Measurements from ENCODE around the gene ATAT1. TPM values are rescaled to one million over a fixed set of nuclear protein-coding genes. Genes with fewer than 3 reads are reported as not detected.

ATAT1 gene
- 2.4 and 3.2 TPM in 2 replicates for total RNA-seq

DNA sequence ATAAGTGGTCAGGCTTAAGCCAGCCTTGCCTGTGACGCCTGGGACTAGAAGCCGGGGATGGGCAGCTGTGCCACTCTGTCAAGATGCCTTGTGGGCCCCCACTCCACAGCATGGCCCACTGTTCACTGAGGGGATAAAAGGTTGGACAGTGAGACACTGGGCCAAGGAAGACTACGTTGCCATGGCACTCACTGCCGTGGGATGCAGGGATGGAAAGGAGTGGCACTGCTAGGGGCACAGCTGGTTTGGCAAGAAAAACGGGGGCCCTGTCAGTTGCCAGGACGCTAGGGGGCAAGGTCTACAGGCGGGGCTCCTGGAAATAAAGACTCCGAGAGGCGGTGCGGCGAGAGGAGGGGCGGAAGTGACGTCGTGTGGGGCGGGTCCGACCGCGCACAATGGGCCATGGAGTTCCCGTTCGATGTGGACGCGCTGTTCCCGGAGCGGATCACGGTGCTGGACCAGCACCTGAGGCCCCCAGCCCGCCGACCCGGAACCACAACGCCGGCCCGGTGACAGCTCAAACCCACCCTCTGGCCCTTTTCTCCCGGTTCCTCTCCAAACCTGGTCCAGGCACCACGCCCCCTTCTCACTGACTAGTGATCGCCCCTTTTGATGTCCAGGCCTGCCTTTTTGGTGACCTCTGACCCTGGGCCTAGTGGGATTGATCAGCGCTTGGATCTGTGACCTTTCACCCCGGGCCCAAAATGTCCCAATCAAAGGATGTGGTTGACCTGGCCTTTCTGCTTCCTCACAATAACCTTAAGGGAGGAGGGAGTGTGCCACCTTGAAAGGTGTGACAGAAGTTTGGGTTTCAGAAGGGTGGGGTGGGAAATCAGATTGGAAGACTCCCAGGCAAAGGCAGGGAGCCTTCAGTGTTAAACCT is at the start of gene ATAT1:
Gene ATAT1, plus strand, starts transcription at position 391 of the 883 bp plus-strand sequence.

DNA sequence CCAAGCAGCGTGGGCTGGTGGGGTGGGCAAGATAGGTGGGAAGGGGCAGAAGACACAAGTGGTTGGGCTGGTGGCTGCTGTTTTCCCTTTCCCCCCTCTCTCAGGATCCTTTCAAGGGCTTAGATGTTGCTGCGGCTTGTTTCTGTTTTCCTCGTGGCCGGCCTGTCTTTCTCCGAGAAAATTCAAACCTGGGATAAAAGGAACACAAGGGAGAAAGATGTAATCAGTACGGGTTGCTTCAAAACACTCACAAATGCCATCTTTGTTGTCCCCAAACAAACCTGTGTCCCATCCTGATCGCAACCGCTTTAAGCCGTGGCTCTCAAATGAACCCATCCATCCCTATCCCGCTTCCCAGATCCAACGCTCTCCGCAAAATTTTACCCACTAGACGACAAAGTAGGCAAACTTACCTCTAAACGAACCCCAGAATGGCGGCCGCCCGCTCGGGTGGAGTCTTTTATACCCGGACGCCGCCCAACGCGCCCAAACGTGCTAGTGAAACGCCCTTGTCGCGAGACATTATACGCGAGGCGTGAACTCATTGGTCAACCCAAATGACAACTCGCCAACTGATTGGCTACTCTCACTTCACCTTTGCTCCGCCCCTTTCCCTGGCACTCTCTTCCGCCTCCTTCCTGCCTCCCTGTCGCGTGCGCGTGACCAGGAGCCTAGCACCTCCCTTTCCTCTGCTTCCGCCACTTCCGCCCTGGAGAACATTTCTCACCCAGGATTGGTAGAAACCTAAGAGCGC is 9.7 kb upstream of the ATAT1 start, which contains the start of gene PPP1R10:
Gene PPP1R10, minus strand, starts transcription at position 433 of the 754 bp plus-strand sequence. CDS start 7,299 bp downstream, outside the sequence.

DNA sequence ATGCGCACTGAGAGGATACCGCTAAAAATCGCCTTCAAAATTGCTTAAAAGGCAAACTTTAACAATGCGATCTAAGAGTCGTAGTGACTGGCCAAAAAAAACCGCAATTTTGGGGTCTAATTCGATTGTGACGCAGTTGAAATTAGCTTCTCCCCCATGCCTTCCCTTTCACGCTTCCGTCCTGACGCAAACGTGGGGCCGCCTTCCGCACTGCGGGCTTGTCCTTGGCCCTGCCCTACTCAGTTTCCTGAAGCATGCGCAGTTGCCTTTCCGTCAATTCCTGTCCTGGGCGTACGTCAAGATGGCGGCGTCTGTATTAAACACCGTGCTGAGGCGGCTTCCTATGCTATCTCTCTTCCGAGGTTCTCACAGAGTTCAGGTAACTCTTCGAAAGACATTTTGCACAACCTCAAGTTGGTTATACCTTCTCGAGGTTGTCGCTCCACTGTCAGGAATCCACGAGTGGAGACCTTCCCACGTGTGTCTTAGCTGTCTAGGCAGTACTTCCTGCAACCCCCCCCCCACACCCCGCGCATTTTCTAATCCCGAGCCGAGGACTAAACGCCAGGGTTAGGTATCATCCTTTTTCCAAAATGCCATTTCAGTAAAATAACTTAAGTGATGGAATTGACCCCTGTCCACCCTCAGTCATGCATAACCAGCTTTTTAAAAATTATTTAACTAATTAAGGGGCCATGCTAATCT is 9.0 kb upstream of the ATAT1 start, which contains the start of gene MRPS18B:
Gene MRPS18B, plus strand, starts transcription at position 276 of the 705 bp plus-strand sequence. Its CDS starts 26 bp downstream, at position 302.

DNA sequence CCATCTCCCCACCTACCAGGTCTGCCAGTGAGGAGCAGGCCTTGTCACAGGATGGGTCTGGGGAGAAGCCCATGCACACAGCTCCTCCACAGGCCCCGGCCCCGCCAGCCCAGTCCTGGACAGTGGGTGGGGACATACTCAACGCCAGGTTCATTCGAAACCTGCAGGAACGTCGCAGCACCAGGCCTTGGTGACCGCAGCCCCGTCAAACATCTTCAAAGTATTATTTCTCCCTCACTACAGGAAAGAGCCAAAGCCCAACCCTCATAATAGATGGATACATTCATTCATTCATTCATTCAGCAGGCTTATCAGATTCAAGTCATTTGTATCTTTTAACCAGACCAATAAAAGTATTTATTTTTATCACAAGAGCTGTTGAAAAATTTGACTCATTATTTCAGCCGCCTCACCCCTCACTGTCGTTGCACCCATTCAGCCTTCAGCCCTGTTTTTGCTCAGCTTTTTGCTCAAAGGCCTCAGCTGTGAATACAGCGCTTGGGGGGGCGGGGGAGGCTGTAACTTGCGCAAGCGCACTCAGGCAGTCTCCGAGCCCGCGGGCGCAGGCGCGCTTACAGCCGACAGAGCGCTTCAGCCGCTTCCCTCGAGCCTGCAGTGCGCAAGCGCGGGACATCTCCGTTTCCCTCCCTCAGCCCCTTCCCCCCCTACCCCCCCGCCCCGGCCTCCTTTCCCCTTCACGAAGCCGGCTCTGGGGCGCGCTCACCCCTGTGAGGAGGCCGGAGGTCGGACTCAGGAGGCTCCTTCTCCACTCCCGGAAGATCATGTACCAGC is 20.0 kb downstream of the ATAT1 start, which contains the start of gene C6orf136:
Gene C6orf136, plus strand, starts transcription at position 684 of the 792 bp plus-strand sequence. Its CDS starts 99 bp downstream, at position 783.

DNA sequence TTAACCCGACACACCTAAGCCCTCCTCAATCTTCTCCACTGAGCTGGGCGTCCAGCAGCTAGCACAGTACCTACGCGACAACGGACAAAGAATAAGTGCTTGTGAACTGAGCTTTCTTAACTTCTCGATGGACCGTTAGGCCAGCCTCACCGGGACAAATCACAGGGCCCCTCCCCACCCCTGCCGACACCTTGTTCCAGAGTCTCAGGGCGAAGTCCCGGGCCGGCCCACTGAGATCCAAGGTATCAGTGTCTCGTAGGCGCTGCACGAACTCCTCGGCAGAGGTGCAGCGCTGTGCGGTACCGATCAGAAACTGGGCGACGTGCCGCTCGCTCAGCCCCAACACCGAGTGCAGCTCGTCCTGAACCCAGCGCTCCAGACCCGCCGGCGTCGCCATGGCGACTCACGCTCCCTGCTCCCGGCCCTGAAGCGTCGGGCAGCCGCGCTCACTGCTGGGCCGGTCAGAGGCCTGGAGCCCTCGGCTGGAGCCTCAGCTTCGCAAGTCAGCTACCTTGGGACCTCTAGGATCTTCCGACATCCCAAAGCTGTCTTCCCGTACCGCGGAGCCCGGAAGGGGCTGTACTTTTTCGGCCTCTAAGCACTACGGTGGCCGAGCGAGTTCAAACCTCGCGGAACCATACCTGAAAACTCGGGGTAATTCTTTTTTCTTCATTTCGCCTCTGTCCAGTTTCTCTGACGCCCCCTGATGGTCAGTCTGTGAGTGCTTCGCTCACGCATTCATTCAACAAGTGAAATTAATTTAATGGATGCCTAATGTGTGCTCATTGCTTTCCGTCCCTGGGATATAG is 46.0 kb downstream of the ATAT1 start, which contains the start of gene DHX16:
Gene DHX16, minus strand, starts transcription at position 562 of the 809 bp plus-strand sequence. Its CDS starts 165 bp downstream, at position 397.

DNA sequence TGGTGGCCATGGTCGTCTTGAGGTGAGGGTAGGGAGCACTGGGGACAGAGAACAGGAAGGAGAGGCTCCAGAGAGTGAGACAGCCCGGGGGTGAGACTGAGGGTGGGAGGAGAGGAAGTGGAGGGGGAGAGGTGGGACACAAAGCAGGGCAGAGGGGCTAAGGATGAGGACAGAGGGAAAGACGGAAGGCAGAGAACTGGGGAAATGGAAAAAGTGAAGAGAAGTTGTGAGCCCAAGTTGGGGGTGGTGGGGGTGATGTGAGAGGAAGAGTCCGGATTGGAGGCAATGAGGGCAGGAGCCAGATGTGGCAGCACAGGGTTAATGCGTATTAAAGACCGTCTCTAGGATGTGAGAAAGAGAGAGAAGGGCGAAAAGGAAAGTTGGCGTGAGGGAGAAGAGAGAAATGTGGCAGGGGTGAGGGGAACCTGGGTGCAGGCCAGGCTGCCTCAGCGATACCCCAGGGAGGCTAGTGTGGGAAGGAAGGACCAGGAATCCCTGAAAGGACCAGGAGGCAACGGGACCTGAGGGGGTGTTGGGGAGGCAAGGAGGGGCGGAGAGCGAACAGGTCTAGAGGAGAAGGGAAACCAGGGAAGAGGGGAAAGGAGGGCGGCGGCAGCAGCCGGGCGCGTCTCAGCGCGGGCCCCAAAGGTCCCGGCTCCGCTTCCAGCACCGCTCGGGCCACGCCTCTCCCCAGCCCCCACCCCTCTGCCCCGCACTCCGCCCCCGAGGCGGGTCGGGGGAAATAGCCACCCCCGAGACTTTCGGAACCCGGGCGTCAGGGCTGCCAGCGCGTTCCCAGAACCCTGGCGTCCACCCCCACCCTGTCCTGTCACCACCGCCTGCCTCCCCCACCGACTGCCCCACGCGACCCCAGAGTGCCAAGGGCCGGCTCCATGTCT is 59.6 kb downstream of the ATAT1 start, which contains the start of gene PPP1R18:
Gene PPP1R18, minus strand, starts transcription at position 637 of the 899 bp plus-strand sequence. Its CDS starts 627 bp downstream, at position 10.

DNA sequence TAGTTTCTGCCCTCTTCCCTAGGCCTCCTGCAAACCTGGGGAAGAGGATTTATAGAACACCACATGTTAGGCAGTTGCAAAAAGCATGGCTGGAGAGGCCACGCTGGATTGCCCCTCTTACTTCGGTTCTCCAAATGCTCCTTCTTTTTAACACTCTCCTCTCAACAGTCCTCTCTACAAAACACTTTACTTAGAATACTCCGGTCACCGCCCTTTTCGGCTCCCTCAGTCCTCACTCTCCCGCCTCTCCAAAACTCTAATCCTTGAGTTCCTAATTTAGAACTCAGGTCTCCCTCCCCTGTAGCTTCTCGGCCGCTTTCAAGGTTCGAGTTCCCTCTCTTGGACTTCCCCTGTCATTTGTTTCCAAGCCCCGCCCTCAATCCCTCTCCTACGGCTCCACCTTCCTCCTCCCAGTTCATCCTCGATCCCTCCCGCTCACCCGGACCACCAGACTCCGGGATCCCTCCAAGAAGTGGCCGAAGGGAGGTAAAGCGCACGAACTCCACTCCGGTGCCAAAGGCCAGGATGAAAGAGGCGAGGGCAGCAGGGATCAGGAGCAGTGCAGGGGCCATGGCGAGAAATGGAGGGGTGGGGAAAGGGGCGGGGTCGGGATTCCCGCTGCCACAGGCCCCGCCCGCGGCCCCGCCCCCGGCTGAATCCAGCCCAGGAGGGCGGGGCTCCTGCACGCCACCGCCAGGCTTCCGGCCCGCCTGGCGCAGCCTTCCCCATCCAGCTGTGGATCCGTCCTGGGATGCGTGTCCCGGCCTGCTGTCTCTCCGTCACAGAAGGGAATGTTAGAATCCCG is 63.9 kb downstream of the ATAT1 start, which contains the start of gene NRM:
Gene NRM, minus strand, starts transcription at position 582 of the 805 bp plus-strand sequence. Its CDS starts 10 bp downstream, at position 572.

Other genes with a start within 250 kb of the ATAT1 start
- 199 and 242 TPM in 2 replicates for gene HLA-E, start 137.4 kb upstream of the ATAT1 start, total RNA-seq
- gene GNL1, start 70.4 kb upstream of the ATAT1 start, total RNA-seq = 57.0 and 60.9 TPM in 2 replicates
- gene PRR3, start 69.6 kb upstream of the ATAT1 start, total RNA-seq = 4.5 and 4.7 TPM in 2 replicates
- gene ABCF1, start 55.4 kb upstream of the ATAT1 start, total RNA-seq = 34.1 and 49.5 TPM in 2 replicates
- gene PPP1R10, start 9.6 kb upstream of the ATAT1 start, total RNA-seq = 11.1 and 12.6 TPM in 2 replicates
- gene MRPS18B, start 9.0 kb upstream of the ATAT1 start, total RNA-seq = 39.6 and 44.9 TPM in 2 replicates
- 1.7 TPM in 2 replicates for gene C6orf136, start 20.3 kb downstream of the ATAT1 start, total RNA-seq
- 33.3 and 46.6 TPM in 2 replicates for gene DHX16, start 46.1 kb downstream of the ATAT1 start, total RNA-seq
- 68.2 and 79.1 TPM in 2 replicates for gene PPP1R18, start 59.8 kb downstream of the ATAT1 start, total RNA-seq
- 2.2 and 3.1 TPM in 2 replicates for gene NRM, start 64.1 kb downstream of the ATAT1 start, total RNA-seq
- gene MDC1, start 90.4 kb downstream of the ATAT1 start, total RNA-seq = 4.6 and 5.1 TPM in 2 replicates
- gene TUBB, start 93.5 kb downstream of the ATAT1 start, total RNA-seq = 421 and 431 TPM in 2 replicates
- gene FLOT1, start 115.8 kb downstream of the ATAT1 start, total RNA-seq = 138 and 150 TPM in 2 replicates
- 14.3 and 32.0 TPM in 2 replicates for gene IER3, start 117.7 kb downstream of the ATAT1 start, total RNA-seq